GM19238 (cell line): ENCODE measurements around the gene FKBP11.
A peak's percentile ranks its signal among the peaks of the same experiment; 100 is the strongest.

Source experiments
- DNase-seq: peaks from one replicate; pipeline ENCODE4 v3.0.0; 2011; ENCODE audit warnings: low spot score; ENCODE audit not compliant: insufficient read length

FKBP11 gene

GRCh38 chr12:48925304-48926011 is at the start of gene FKBP11:
TSS of gene FKBP11 (minus strand) at chr12:48925492. CDS start at chr12:48925428, 64 bp downstream.
- peak; percentile 71 for DNase-seq

- no peak for DNase-seq
These were observed 48.8 kb upstream of the FKBP11 start for GRCh38 chr12:48973941-48974673.

- DNase-seq: no peak
These were observed 48.2 kb upstream of the FKBP11 start for GRCh38 chr12:48973531-48973930.

- DNase-seq: no peak
These were observed 47.7 kb upstream of the FKBP11 start for GRCh38 chr12:48972952-48973483.

GRCh38 chr12:48972213-48972951 is 47.1 kb upstream of the FKBP11 start:
- no peak for DNase-seq

- DNase-seq: no peak
These were observed 45.5 kb upstream of the FKBP11 start for GRCh38 chr12:48970702-48971334.

- no peak for DNase-seq
These were observed 44.8 kb upstream of the FKBP11 start for GRCh38 chr12:48969833-48970701.

GRCh38 chr12:48969160-48969771 is 44.0 kb upstream of the FKBP11 start:
- no peak for DNase-seq

GRCh38 chr12:48968467-48968866 is 43.2 kb upstream of the FKBP11 start:
- no peak for DNase-seq

GRCh38 chr12:48967991-48968390 is 42.7 kb upstream of the FKBP11 start:
- no peak for DNase-seq

- no peak for DNase-seq
These were observed 41.0 kb upstream of the FKBP11 start for GRCh38 chr12:48966177-48966895.

GRCh38 chr12:48965298-48965838 is 40.1 kb upstream of the FKBP11 start:
- DNase-seq: no peak

GRCh38 chr12:48961801-48962200 is 36.5 kb upstream of the FKBP11 start:
- DNase-seq: no peak

- no peak for DNase-seq
These were observed 36.0 kb upstream of the FKBP11 start for GRCh38 chr12:48961331-48961730.

GRCh38 chr12:48960834-48961233 is 35.5 kb upstream of the FKBP11 start:
- DNase-seq: no peak

GRCh38 chr12:48958049-48958388 is 32.7 kb upstream of the FKBP11 start:
- no peak for DNase-seq

- DNase-seq: peak; percentile 98
These were observed 32.1 kb upstream of the FKBP11 start, which contains the start of gene ARF3 for GRCh38 chr12:48957141-48958048. TSS of gene ARF3 (minus strand) at chr12:48957487. CDS start at chr12:48941095, 16,392 bp downstream.
